CD4-positive, alpha-beta T cell (primary cell): ENCODE results near the gene TBX3. TPM values are rescaled to one million over a fixed set of nuclear protein-coding genes. Genes with fewer than 3 reads are reported as not detected.

Experiments
- ATAC-seq: fragments of 200-7000 bp; cut with Tn5 transposase; one replicate; pipeline ENCODE4 v1.10.0; 2022; ENCODE audit warnings: mild to moderate bottlenecking; ENCODE audit not compliant: poor library complexity
- CTCF ChIA-PET: fragments of 350-600 bp; sonication (Branson Sonifier 250); formaldehyde crosslinking; loops from one replicate; lab custom pipeline; 2021; ENCODE audit warnings: antibody characterized with exemption, inconsistent platforms; lab: Charles Lee
- POLR2A ChIA-PET: fragments of 350-600 bp; sonication (Branson Sonifier 250); formaldehyde crosslinking; loops from one replicate; lab custom pipeline; 2021; ENCODE audit warnings: antibody characterized with exemption, inconsistent platforms; lab: Charles Lee
- DNase-seq, 14 experiments: peaks; one replicate each; pipeline ENCODE4 v3.0.0-alpha.2; 2013 to 2020; ENCODE audit warnings: mixed read lengths in 2 of 14
- H3K27ac ChIP-seq, 2 donors: one replicate each; pipeline versions ENCODE4 v1.5.1 to v1.7.0; 2013; ENCODE audit warnings: low read length in 2 of 2, low read depth in 1 of 2, mild to moderate bottlenecking in 1 of 2
- H3K27me3 ChIP-seq, 2 experiments: 1 replicate in 1 of 2; 2 replicates in 1 of 2; pipeline versions ENCODE4 v1.6.1 to v1.7.0; 2013; ENCODE audit warnings: low read length in 2 of 2, control low read depth in 1 of 2, mild to moderate bottlenecking in 1 of 2, moderate library complexity in 1 of 2; ENCODE audit not compliant: insufficient read depth in 2 of 2, control insufficient read depth in 1 of 2
- H3K36me3 ChIP-seq: one replicate; pipeline ENCODE4 v1.6.1; 2013; ENCODE audit warnings: low read length, control low read depth; ENCODE audit not compliant: insufficient read depth
- H3K4me1 ChIP-seq: one replicate; pipeline ENCODE4 v1.6.1; 2013; ENCODE audit warnings: low read length, control low read depth; ENCODE audit not compliant: insufficient read depth
- H3K4me3 ChIP-seq: one replicate; pipeline ENCODE4 v1.5.1; 2013; ENCODE audit warnings: mild to moderate bottlenecking, low read length, moderate library complexity
- H3K9me3 ChIP-seq, 2 experiments: 1 replicate in 1 of 2; 2 replicates in 1 of 2; pipeline versions ENCODE4 v1.6.1 to v1.7.0; 2013; ENCODE audit warnings: low read length in 2 of 2, mild to moderate bottlenecking in 2 of 2, control low read depth in 1 of 2, moderate library complexity in 1 of 2; ENCODE audit not compliant: control insufficient read depth in 1 of 2, insufficient read depth in 1 of 2
- H3K27ac Mint-ChIP-seq: one replicate; pipeline ENCODE4 v1.8.0; 2020; ENCODE audit warnings: mixed read lengths
- H3K27me3 Mint-ChIP-seq: one replicate; pipeline ENCODE4 v1.8.0; 2021; ENCODE audit warnings: mixed read lengths
- H3K36me3 Mint-ChIP-seq: one replicate; pipeline ENCODE4 v1.8.0; 2021; ENCODE audit warnings: low read depth, mixed read lengths
- H3K4me1 Mint-ChIP-seq: one replicate; pipeline ENCODE4 v1.8.0; 2021; ENCODE audit warnings: low read depth, mixed read lengths
- H3K4me3 Mint-ChIP-seq: one replicate; pipeline ENCODE4 v1.8.0; 2020; ENCODE audit warnings: mild to moderate bottlenecking, mixed read lengths
- H3K9me3 Mint-ChIP-seq: one replicate; pipeline ENCODE4 v1.8.0; 2020; ENCODE audit warnings: mixed read lengths
- CTCF ChIP-seq: fragments of 200-600 bp; IDR thresholded peaks from one replicate; pipeline ENCODE4 v1.8.0; 2022; ENCODE audit warnings: antibody characterized with exemption, mild to moderate bottlenecking
- intact Hi-C, 2 experiments: fragments of 100-400 bp; cut with DNase I in 1 of 2; cut with micrococcal nuclease in 1 of 2; formaldehyde crosslinking; loops; one replicate each; pipeline versions ENCODE4 v1.15.1 to v1.9.0; 2023 to 2025; cut with DNase I, micrococcal nuclease
- total RNA-seq, 174 experiments: library from RNA in 2 of 174; stranded (reverse) in 2 of 174; gene quantifications; one replicate each; pipeline ENCODE4 v1.2.3 and lab custom pipeline; 2021 to 2026

Gene TBX3
- total RNA-seq, 2 experiments from 2014 or later, result 0.08 TPM; not detected in 1

GRCh38 chr12:114694436-114695304, 10.7 kb upstream of the TBX3 start:
- intact Hi-C loops, result no loop called here
- H3K4me3 Mint-ChIP-seq, result no peak overlapping the region
- H3K27me3 ChIP-seq, result peaks cover 87 to 99% of the 10 kb centered on the region in 2 experiments

GRCh38 chr12:114693532-114693931, 9.6 kb upstream of the TBX3 start:
- no peak overlapping the region for H3K4me3 Mint-ChIP-seq
- no peak overlapping the region for H3K27ac ChIP-seq
- no peak overlapping the region for H3K27ac Mint-ChIP-seq
- intact Hi-C loops, result no loop called here
- ATAC-seq (no peak), DNase-seq (no peak)
- H3K36me3 Mint-ChIP-seq, result no peaks in the 10 kb centered on the region
- no peak for TF ChIP-seq CTCF
- peaks cover 2% of the 10 kb centered on the region for H3K9me3 Mint-ChIP-seq
- no peak overlapping the region for H3K4me3 ChIP-seq
- ChIA-PET POLR2A (no interaction called here), CTCF (no interaction called here)
- peaks cover 2% of the 10 kb centered on the region for H3K4me1 Mint-ChIP-seq
- H3K36me3 ChIP-seq, result no peaks in the 10 kb centered on the region
- H3K9me3 ChIP-seq, result peaks cover 0 to 34% of the 10 kb centered on the region in 2 experiments
- H3K27me3 ChIP-seq, result peaks cover 86 to 100% of the 10 kb centered on the region in 2 experiments
- peaks cover 93% of the 10 kb centered on the region for H3K27me3 Mint-ChIP-seq
- H3K4me1 ChIP-seq, result peaks cover 4% of the 10 kb centered on the region

More at GRCh38 chr12:114694436-114695304, 10.7 kb upstream of the TBX3 start:
- no peaks in the 10 kb centered on the region for H3K9me3 Mint-ChIP-seq
- Histone ChIP-seq H3K27ac (no peak overlapping the region), H3K4me1 (peaks cover 4% of the 10 kb centered on the region), H3K9me3 (peaks cover 0 to 44% of the 10 kb centered on the region in 2 experiments), H3K36me3 (no peaks in the 10 kb centered on the region), H3K4me3 (no peak overlapping the region)
- ChIA-PET POLR2A (no interaction called here), CTCF (no interaction called here)
- no peak for TF ChIP-seq CTCF
- H3K4me1 Mint-ChIP-seq, result no peaks in the 10 kb centered on the region
- DNase-seq, result no peak
- H3K27me3 Mint-ChIP-seq, result peaks cover 90% of the 10 kb centered on the region
- no peak for ATAC-seq
- no peaks in the 10 kb centered on the region for H3K36me3 Mint-ChIP-seq
- H3K27ac Mint-ChIP-seq, result no peak overlapping the region

- DNase-seq (no peak), ATAC-seq (no peak)
- CTCF ChIA-PET, result no interaction called here
- Mint-ChIP-seq H3K36me3 (no peaks in the 10 kb centered on the region), H3K9me3 (peaks cover 2% of the 10 kb centered on the region), H3K27ac (no peak overlapping the region), H3K27me3 (peaks cover 94% of the 10 kb centered on the region), H3K4me3 (no peak overlapping the region), H3K4me1 (peaks cover 5% of the 10 kb centered on the region)
- Histone ChIP-seq H3K27me3 (peaks cover 86 to 100% of the 10 kb centered on the region in 2 experiments), H3K27ac (no peak overlapping the region), H3K4me1 (peaks cover 4% of the 10 kb centered on the region), H3K4me3 (no peak overlapping the region), H3K9me3 (peaks cover 0 to 30% of the 10 kb centered on the region in 2 experiments), H3K36me3 (no peaks in the 10 kb centered on the region)
- no peak for TF ChIP-seq CTCF
- intact Hi-C loops, result no loop called here
- POLR2A ChIA-PET, result no interaction called here
Measured at GRCh38 chr12:114693059-114693531, 9.1 kb upstream of the TBX3 start.
